GM21381 (cell line): Measurements from ENCODE around the gene RHOBTB1.
A peak's percentile ranks its signal among the peaks of the same experiment; 100 is the strongest.

Source experiments
- ATAC-seq: cut with Tn5 transposase; IDR thresholded peaks from one replicate; pipeline ENCODE4 v1.9.1; 2021; ENCODE audit warnings: mild to moderate bottlenecking, moderate library complexity; ENCODE audit not compliant: unreplicated experiment

RHOBTB1 gene

DNA sequence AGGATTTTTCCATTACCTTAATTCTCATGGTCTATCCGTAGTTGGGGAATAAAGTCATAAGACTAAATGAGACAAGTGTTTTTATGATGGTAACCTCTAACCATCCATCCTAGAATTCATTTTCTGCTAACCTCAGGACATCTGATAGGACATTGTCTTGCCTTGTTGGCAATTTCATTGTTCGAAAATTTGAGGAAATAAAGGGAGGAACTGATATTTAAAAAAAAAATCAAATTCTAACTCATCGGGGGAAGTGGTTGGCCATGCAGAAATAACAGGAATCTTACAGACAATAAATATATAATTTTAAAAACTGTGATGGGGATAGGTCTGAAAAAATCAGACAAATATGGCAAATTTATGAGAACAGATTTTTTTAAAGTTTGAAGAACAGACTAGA, 21.7 kb upstream of the RHOBTB1 start:
- no peak for ATAC-seq

DNA sequence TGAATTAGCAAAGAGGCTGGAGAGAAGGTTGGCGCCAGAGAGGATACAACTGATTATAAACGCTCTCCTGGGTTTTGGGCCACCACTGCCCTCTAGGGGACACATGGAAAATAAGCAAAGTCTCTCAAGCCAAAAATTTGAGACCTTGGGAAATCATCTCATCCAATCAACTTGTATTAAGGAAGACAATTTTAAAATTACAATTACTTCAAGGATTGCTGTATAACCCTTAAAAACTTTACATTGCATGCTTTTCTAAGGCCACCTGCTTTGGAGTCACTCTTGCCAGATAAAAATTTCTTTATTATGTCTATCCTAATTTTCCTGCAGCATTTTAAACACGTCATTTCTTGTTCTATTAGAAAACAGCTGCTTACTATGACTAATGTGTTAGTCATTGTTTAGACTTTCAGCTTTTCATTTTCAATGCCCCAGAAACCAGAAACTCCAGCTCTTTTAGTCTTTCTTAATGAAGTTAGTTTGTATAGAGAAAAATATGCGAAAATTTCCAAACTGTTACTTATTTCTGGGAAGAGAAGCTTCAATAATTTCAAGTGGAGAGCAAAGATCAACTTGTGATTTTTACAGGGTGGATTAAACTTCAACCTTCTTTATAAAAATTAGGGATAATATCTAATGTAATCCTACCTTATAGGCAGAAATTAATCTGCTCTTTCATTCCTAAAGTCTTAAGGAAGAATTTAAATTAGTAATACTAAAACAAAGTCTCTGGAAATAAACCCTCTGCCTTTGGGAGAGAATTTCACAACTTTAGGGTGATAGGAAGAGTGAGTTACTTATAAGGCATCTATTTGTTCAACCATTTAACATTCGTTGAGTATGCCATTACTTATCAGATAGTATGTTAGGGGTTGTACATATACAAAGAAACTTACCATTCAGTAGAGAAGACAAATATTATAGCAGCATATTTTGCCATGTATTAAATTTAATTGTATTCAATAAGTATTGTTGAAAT, 20.6 kb upstream of the RHOBTB1 start:
- ATAC-seq: no peak

DNA sequence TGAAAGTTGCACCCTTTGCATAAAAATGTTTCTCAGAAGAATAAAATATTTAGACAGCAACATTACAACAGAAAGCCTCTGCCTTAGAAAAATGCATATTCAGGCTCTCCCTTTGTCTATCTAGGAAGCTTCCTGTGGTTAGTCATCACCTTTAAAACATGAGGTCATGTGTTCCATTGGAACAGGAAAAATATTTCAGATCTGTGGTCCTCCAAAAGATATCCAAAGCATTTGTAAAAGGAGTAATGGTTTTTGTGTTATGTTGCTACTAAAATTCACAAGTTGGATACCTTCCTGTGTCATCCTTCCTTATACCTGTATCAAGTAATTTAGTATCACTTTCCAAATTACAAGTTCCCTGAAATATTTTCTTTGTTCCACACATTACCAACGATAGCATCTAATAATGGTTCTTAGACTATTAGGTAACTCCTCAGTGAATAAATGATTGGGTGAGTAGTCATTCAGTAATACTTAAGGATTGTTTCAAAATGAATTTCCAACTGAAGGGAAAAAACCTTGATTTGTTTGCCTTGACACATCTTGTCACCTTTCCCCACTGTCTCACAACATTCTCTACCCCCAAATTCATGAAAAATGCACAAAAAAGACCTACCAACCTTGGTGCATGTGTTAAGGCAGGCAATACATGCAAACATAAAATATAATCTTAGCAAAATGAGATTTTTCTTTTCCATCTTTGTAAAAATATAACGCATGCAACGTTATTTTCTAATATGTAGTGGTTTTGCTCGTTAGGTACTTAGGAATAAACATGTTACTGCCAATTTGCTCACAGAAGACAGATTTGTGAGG, 19.7 kb upstream of the RHOBTB1 start:
- no peak for ATAC-seq

DNA sequence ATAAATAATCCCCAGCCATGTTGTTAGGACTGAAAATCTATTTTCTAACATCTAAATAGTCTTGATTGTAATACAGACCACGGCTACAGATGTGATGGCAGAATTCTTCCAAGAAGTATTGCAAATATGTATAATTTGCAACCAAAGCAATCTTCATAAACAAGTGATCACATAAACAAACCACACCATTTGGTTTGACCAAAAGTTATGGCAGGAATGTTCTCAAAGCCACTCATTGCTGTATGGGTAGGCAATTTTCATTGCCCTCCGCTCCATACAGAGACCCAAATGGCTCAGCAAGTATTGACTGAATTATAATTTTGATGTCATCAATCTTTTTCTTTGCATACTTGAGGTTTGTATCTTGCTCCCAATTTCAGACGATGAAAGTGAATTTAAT, 19.0 kb upstream of the RHOBTB1 start:
- ATAC-seq: no peak

DNA sequence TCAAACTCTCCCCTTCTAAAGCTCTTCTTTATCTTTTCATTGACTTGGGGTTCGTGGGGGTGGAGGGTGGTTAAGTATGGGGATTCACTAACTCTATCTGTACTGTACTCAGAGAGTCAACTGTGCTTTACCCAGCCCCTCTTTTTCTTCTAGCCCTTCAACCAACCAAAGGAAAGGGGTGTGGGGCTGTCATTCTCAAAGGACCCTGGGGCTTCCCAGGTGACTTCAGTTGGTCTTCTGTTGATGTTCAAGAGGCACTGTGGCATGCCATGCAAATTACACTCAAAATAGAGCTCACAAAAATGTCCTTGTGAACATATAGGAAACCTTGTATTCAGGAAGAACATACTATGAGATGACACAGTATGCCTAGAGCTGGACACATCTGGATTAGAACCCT, 16.9 kb upstream of the RHOBTB1 start:
- ATAC-seq: no peak

DNA sequence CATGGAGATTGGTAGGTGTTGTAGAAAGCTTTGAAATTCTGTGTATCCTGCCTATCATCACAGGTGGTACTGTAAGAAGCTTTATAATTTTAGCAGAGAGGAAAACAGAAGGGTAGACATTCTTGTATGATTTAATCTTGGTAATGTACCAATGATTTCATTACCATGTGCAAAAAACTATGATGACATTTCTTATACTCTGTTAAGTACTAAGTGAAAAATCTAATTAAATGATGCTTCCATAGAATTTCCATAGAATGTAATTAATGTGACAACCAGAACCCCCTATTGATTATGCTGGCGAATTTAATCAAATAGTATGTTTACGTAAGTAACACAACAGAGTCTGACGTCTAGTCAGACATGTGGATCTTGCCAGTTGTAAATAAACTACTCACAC, 16.0 kb upstream of the RHOBTB1 start:
- ATAC-seq: no peak

DNA sequence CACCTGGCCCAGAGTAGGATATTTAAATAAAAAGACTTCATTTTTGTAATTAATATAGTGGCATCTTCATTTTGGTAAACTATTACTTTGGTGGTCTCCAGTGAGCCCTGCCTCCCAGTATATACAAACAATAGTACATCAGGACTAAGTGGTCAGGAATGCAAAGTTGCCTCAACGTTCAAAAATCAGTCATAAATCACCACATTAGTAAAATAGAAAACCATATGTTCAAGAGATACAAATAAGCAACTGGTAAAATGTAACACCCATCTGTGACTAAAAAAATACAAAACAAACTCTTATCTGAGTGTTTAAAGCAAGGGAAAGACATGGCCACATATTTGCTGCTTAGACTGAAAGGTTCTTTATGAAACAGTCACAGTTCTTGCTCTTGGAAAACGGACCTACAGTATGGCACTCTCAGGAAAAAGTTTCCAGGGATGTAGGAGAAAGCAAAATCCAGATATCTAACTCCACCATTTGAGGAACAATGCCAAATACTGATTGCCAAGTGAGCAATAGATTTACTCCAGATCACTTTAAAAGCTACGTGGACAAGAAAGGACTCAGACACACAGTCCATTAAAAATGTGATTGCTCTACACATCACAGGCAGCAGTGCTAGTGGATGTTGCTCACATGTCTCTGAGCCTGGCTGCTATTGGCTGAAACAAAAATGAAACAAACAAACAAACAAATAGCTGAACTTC, 15.1 kb upstream of the RHOBTB1 start:
- ATAC-seq: no peak

DNA sequence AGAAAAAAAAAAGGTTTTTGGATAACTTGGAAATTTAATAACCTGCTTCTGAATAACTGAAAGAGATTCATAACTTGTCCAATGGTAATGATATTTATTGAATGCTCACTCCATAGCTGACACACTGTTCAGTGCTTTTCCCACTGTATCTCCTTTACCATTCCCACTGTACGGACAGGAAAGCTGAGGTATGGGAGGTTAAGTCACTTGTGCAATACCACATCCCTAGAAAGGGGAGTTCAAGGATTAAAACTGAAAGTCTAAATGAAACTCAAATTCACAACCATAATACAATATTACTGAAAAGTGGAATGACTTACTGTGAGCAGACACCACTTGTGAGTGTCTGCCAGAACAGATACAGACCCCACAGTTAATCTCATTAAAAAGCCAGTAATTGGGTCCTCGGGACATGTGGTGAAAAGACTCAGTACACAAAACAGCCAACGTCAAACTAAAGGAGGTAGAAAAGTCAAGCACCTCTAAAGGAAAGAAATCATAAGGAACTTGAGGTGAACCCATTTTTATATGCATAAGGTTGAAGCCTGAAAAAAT, 13.8 kb upstream of the RHOBTB1 start:
- ATAC-seq: no peak

DNA sequence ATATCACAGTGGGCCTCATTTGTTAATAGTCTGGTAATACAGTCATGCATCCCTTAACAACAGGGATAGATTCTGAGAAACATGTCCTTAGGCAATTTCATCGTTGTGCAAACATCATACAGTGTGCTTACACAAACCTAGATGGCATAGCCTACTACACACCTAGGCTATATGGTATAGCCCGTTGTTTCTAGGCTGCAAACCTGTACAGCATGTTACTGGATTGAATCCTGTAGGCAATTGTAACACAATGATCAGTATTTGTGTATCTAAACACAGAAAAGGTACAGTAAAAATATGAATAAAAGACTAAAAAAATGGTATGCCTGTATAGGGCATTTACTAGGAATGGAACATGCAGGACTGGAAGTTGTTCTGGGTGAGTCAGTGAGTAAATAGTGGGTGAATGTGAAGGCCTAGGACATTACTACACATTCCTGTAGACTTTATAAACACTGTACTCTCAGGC, 12.0 kb upstream of the RHOBTB1 start:
- ATAC-seq: no peak

DNA sequence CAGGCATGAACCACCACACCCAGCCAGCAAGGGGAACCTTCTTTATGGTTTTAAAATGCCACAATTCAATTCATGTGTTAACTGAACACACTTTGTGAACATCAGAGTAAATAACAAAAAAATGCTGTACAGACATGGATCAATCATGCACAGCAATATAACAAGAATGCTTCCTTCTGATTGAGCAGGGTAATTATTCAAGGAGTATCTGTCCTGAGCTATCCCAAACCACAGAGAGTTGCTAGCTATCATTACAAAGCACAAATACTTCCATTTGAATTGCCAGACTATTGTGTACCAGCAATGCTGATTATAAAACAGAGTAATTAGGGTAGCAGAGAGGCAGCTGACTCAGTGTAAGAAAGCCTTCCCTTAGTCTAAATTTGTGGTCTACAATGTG, 11.3 kb upstream of the RHOBTB1 start:
- ATAC-seq: no peak

DNA sequence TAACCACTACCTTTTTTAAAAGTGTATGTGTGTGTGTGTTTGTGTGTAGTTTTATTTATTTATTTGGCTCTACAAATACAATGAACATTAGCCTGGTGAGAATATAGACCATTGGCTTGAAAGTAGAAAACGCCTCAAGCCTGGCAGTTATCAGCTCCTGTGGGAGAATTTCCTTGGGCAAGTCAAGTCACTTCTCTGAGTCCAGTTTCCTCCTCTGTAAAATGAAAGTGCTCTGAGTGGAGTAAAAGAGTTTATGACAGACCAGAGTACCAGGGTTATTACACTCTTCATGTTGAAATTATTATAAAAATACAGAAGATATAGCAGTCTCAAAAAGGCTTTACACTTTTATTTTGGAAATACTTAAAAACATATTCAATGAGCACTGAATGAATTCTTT, 10.1 kb upstream of the RHOBTB1 start:
- ATAC-seq: no peak

DNA sequence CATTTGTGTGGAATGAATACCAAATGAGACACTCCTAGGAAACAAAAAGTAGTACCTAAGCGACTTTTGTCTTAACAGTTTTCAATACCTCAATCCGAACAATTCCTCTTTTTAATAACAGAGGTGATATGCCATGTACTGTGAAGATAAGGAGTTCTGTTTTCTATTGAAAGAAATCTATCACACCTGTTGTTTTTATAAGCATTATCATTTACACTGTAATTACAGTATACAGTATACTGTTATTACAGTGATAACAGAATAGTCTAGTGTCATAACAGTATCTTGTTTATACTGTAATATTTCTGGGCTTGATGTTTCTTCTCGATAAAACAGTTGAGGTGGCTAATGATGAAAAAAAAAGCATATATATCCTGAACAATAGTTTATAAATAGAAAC, 9.4 kb upstream of the RHOBTB1 start:
- no peak for ATAC-seq

DNA sequence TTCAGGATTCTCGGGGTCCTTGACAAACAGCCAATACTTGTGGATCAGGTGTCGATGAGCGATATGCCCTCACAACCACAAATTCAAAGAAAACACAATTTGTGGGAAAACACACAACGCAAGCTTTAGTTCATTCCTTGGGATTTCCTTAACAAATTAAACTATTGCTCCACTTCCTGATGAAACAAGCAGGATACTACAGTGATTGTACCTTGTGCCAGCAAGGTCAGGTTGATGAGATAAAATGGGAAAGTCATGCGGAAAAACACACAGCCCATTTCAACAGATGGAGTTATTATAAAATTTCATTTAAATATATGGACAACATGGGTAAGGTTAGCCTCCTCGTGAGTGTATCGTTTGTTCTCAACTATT, 8.8 kb upstream of the RHOBTB1 start:
- ATAC-seq: no peak

DNA sequence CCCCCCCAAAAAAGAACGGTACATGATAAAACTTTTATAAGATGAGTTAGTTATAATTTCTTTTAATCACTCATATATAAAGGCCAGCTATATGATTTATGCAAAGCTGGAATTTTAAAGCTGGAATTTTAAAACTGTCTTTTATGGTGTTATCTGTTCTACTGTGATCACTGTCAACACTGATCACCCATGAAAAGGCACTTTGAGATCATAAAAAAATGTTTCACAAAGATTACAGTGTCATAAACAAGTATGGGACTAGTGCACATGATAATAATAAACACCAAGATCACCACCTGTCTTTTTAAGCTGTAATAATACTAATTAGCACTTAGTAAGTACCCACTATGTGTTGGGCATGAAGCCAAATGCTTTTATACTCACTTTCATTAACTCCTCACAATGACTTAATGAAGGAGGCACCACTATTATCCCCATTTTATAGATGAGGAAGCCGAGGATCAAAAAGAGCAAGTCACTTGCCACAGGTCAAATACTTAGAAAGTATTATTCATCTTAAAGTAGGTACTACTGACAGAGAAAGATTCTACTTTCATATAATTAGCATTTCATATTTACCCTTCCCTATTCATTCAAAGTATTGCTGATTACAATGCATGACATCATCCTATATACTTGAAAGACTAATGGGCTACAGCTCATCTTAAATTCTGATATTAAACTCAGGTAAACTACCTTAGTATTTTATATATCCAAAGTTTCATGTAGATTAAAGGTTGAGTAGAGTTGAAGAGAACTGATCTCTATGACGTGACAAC, 8.3 kb upstream of the RHOBTB1 start:
- no peak for ATAC-seq

DNA sequence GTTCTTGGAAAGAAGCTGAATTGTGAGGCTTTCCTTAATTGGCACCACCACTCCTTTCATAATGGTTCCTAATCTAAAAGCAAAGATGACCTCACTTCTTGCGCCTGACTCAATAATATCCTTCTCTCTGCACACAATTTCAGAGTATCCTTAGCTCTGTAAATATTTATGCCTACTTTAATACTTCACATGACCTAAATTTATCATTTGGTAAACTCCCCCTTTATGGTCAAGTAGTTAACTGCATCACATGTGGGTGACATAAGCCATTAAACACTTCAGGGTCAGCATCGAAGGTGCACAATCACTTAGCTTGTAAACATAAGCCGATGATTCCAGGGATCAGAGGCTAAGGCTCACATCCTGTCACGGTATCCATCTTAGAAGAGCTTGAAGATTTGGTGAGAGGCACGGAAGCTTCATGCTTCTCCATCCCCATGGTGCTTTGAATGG, 7.3 kb upstream of the RHOBTB1 start:
- ATAC-seq: no peak

DNA sequence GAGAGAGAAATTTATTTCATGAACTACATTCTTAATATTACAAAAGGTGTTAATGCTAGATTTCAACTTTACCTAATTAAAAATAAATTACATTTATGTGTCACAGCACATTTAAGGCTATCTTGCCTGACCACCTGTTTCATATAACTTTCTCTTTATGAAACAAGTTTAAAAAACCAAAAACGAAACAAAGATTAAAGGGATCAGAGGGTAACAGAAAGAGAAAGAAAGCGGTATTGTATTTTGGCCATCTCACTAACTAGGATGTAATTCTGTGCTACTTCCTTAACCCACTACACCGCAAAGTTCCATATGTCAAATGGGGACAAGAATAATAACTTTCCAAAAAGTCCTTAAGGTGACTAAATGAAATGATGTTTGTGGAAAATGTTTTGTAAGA, 6.3 kb upstream of the RHOBTB1 start:
- ATAC-seq: peak; percentile 79

DNA sequence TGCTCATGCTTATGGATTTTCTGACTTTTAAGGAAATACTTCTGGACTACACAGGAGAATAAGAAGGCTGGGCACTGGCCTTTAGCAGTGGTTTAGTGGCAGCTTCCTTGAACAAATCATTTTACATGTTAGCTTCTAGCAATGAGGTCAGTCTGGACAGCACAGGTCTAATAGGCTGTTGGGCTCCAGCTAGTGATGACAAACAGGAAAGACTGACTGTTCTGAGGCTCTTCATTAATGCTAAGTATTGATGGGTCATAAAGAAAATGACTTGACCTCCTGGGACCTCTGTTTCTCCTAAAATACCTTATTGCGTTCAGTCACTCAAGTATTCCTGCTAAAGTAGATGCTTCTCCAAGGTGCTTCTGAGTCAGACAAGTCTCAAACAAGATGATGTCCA, 4.9 kb upstream of the RHOBTB1 start:
- ATAC-seq: no peak

DNA sequence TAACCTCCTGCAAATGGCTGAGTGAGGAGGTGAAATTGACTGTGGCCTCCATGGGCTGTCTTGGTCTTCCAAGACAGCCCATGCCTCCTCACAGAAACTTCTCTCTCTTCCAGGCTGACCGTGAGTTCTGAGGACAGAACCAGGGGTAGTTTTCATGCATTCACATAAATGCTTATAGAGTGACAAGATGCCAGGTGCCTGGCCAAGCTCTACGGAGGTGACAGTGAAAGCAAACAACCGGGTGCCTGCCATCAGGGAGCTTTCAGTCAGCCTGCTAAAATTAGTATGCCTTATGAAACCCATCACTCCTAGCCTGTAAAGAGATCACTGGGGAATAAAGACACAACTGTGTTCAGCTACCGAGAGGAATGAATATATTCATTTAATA, 919 bp upstream of the RHOBTB1 start:
- no peak for ATAC-seq

DNA sequence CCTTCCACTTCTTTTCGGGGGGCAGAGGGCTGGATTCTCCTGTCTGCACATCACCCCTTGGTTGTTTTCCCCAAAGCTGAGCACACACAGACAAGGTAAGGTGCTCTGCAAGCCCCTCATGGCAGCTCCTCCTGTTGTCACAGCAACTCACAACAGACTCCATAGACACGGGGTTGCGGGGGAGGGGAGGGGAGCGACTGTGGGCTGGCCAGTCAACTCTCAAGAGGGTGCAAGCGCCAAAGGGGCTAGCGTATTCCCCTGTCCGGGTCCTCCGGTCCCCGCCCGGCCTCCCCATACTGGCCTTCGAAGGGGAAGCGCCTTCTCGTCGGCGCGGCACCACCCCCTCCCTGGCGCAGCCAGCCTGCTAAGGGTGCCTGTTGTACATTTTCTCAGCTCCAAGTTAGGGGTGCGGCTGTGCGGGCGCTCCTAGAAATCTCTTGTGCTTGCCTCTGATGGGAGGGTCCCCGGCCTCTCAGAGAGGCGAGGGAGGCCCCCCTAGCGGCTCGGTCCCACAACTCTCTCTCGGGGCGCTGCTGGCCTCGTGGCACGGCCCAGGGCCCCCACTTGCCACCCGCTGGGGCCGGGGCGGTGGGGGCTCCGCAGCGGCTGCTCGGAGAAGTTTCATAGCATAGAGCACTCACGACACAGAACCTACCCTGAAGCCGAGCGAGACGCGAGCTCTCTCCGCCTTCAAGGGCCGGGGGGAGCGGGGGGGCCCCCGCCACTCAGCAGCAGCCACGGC, 498 bp downstream of the RHOBTB1 start:
- peak; percentile 28 for ATAC-seq
